Gastroesophageal sphincter (tissue), 4 donors: Measurements from ENCODE around the gene TRAPPC8. TPM values are rescaled to one million over a fixed set of nuclear protein-coding genes. Genes with fewer than 3 reads are reported as not detected.
"Not testable (repeated sequence)": the region's sequence is repeated elsewhere in the genome, so short reads cannot be mapped to it uniquely, and the experiment has no call there.

Experiments
- ATAC-seq: fragments of 150-250 bp; one replicate; pipeline ENCODE4 v1.9.1; 2016; ENCODE audit warnings: mild to moderate bottlenecking, moderate library complexity
- H3K27ac ChIP-seq, 4 donors: fragments of 200-600 bp; sonication (generic) in 3 of 4; 1 replicate in 3 of 4; 2 replicates in 1 of 4; pipeline ENCODE4 v1.5.1; 2016 to 2019
- H3K27me3 ChIP-seq: fragments of 200-600 bp; sonication (generic); one replicate; pipeline ENCODE4 v1.5.1; 2019
- H3K36me3 ChIP-seq, 2 donors: fragments of 200-600 bp; sonication (generic); one replicate each; pipeline ENCODE4 v1.5.1; 2019; ENCODE audit warnings: control low read depth in 1 of 2
- H3K4me1 ChIP-seq, 3 donors: fragments of 200-600 bp; sonication (generic); 1 replicate in 2 of 3; 2 replicates in 1 of 3; pipeline ENCODE4 v1.5.1; 2016 to 2019; ENCODE audit warnings: control low read depth in 2 of 3
- H3K4me3 ChIP-seq, 2 donors: fragments of 200-600 bp; sonication (generic); one replicate each; pipeline ENCODE4 v1.5.1; 2019; ENCODE audit warnings: mild to moderate bottlenecking in 1 of 2, moderate library complexity in 1 of 2
- H3K9me3 ChIP-seq, 3 donors: fragments of 200-600 bp; sonication (generic); one replicate each; pipeline ENCODE4 v1.5.1; 2017 to 2019; ENCODE audit warnings: control low read depth in 2 of 3
- EP300 ChIP-seq: sonication (generic); formaldehyde crosslinking; IDR thresholded peaks from one replicate; pipeline ENCODE4 v1.6.1; 2017; ENCODE audit warnings: antibody characterized with exemption, mild to moderate bottlenecking
- POLR2A ChIP-seq, 2 donors: fragments of 450-650 bp; IDR thresholded peaks; one replicate each; pipeline ENCODE4 v1.6.1; 2017; ENCODE audit warnings: antibody characterized with exemption in 2 of 2, mild to moderate bottlenecking in 2 of 2, moderate library complexity in 1 of 2
- POLR2AphosphoS5 ChIP-seq: sonication (generic); formaldehyde crosslinking; IDR thresholded peaks from one replicate; pipeline ENCODE4 v1.6.1; 2017; ENCODE audit warnings: antibody characterized with exemption
- WGBS, 2 donors: methylation state at CpG; one replicate each; pipeline ENCODE4 v1.1.5; 2018; ENCODE audit warnings: low coverage in 1 of 2; 5-methylcytosine and 5-hydroxymethylcytosine counted together
- total RNA-seq, 4 donors: library from RNA; depleted of rRNA; stranded (reverse); fragments of >200 nt; gene quantifications; one replicate each; pipeline ENCODE4 v1.1.0, GENCODE V29; 2016
- TF ChIP-seq, protein P1 (sequence below), 4 experiments: fragments of 200-600 bp in 2 of 4; fragments of 450-650 bp in 2 of 4; sonication (generic) in 1 of 4; IDR thresholded peaks; one replicate each; pipeline ENCODE4 v1.5.1; 2017 to 2019; ENCODE audit warnings: antibody characterized with exemption in 4 of 4, mild to moderate bottlenecking in 2 of 4, moderate library complexity in 2 of 4

Gene TRAPPC8
- total RNA-seq, 4 donors from 2014 or later, result 40.0 to 62.4 (median 42.5) TPM

GRCh38 chr18:31920277-31920676, 22.7 kb downstream of the TRAPPC8 start:
- peaks cover 0 to 62% of the 10 kb centered on the region in 2 donors for H3K36me3 ChIP-seq
- H3K27ac ChIP-seq, result no peak overlapping the region
- no peaks in the 10 kb centered on the region for H3K9me3 ChIP-seq
- no peaks in the 10 kb centered on the region for H3K4me1 ChIP-seq
- WGBS, 2 donors, result 90% methylated on average over 3 of the region's 3 CpGs; no CpG with 5 or more reads in 1 of the 2 donors
- H3K27me3 ChIP-seq, result no peaks in the 10 kb centered on the region
- TF ChIP-seq, protein P1, sequence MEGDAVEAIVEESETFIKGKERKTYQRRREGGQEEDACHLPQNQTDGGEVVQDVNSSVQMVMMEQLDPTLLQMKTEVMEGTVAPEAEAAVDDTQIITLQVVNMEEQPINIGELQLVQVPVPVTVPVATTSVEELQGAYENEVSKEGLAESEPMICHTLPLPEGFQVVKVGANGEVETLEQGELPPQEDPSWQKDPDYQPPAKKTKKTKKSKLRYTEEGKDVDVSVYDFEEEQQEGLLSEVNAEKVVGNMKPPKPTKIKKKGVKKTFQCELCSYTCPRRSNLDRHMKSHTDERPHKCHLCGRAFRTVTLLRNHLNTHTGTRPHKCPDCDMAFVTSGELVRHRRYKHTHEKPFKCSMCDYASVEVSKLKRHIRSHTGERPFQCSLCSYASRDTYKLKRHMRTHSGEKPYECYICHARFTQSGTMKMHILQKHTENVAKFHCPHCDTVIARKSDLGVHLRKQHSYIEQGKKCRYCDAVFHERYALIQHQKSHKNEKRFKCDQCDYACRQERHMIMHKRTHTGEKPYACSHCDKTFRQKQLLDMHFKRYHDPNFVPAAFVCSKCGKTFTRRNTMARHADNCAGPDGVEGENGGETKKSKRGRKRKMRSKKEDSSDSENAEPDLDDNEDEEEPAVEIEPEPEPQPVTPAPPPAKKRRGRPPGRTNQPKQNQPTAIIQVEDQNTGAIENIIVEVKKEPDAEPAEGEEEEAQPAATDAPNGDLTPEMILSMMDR (IDR thresholded peaks at IDR 0.05), result no peak
- no peak for TF ChIP-seq EP300
- no peak for ATAC-seq
- no peak overlapping the region for H3K4me3 ChIP-seq

DNA sequence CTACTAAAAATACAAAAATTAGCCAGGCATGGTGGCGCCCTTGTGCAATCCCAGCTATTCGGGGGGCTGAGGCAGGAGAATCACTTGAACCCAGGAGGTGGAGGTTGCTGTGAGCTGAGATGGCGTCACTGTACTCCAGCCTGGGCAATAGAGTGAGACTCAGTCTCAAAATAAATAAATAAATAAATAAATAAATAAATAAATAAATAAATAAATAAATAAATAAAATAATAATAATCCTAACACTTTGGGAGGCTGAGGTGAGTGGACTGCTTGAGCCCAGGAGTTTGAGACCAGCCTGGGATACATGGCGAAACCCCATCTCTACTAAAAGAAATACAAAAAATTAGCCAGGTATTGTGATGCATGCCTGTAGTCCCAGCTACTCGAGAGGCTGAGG, 23.6 kb downstream of the TRAPPC8 start:
- H3K36me3 ChIP-seq, result peaks cover 0 to 71% of the 10 kb centered on the region in 2 donors

GRCh38 chr18:31918733-31919132, 24.2 kb downstream of the TRAPPC8 start:
- TF ChIP-seq, protein P1 (IDR thresholded peaks at IDR 0.05), result no peak
- TF ChIP-seq EP300, result no peak
- no peak for TF ChIP-seq POLR2AphosphoS5
- TF ChIP-seq POLR2A (IDR thresholded peaks at IDR 0.05), result no peak
- no peaks in the 10 kb centered on the region for H3K27me3 ChIP-seq
- no peaks in the 10 kb centered on the region for H3K4me1 ChIP-seq
- peaks cover 0 to 71% of the 10 kb centered on the region in 2 donors for H3K36me3 ChIP-seq
- ATAC-seq, result no peak
- no peak overlapping the region for H3K27ac ChIP-seq
- no peak overlapping the region for H3K4me3 ChIP-seq
- WGBS, 2 donors, result 100% methylated on average over 1 of the region's 1 CpG
- no peaks in the 10 kb centered on the region for H3K9me3 ChIP-seq

More for the DNA sequence above, 23.6 kb downstream of the TRAPPC8 start:
- not testable (repeated sequence) for H3K27ac ChIP-seq, H3K4me3 ChIP-seq, H3K9me3 ChIP-seq, ATAC-seq, H3K27me3 ChIP-seq, H3K4me1 ChIP-seq
- 97% methylated on average over 5 of the region's 5 CpGs; no CpG with 5 or more reads in 1 of the 2 donors for WGBS, 2 donors

- no peaks in the 10 kb centered on the region for H3K9me3 ChIP-seq
- H3K4me1 ChIP-seq, result peaks cover 0 to 10% (median 5%) of the 10 kb centered on the region in 3 donors
- H3K36me3 ChIP-seq, result peaks cover 0 to 90% of the 10 kb centered on the region in 2 donors
- H3K27me3 ChIP-seq, result no peaks in the 10 kb centered on the region
- TF ChIP-seq POLR2AphosphoS5 (no peak), POLR2A (IDR thresholded peaks at IDR 0.05) (no peak)
- TF ChIP-seq, protein P1 (IDR thresholded peaks at IDR 0.05), result no peak
- ATAC-seq, result no peak
- H3K27ac ChIP-seq, result peak overlapping the region in 2 of 4 donors; percentile 9 to 28
- H3K4me3 ChIP-seq, result no peak overlapping the region
Measured at GRCh38 chr18:31901063-31901462, 41.9 kb downstream of the TRAPPC8 start.

DNA sequence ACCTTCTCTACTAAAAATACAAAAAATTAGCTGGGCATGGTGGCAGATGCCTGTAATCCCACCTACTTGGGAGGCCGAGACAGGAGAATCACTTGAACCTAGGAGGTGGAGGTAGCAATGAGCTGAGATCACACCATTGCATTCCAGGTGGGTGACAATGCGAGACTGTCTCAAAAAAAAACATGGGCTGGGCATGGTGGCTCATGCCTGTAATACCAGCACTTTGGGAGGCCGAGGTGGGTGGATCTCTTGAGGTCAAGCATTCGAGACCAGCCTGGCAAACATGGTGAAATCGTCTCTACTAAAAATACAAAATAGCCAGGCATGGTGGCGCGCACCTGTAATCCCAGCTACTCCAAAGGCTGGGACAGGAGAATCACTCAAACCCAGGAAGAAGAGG, 43.2 kb downstream of the TRAPPC8 start:
- not testable (repeated sequence) for H3K4me1 ChIP-seq, H3K9me3 ChIP-seq, H3K27me3 ChIP-seq, ATAC-seq, H3K27ac ChIP-seq, H3K4me3 ChIP-seq
- H3K36me3 ChIP-seq, result peaks cover 0 to 90% of the 10 kb centered on the region in 2 donors
- WGBS, 2 donors, result 86% methylated on average over 4 to 7 of the region's 7 CpGs

DNA sequence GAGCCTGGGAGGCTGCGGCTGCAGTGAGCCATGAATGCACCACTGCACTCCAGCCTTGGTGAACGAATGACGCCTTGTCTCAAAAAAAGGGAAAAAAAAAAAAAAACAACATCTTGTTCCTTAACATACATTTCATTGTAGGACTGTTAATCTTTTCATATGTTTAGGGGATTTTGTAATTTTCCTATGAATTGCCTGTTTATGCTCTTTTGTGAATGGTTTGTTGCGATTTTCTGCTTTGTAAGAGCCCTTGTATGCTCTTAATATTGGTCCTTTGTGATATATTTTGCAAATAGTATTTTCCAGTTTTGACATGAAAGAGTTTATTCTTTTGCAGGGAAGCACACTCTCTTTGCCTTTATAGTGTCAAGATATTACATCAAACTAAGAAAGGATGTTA, 50.0 kb downstream of the TRAPPC8 start:
- H3K4me3 ChIP-seq, result no peak overlapping the region
- no peaks in the 10 kb centered on the region for H3K4me1 ChIP-seq
- TF ChIP-seq EP300 (no peak), POLR2A (IDR thresholded peaks at IDR 0.05) (no peak), POLR2AphosphoS5 (no peak)
- TF ChIP-seq, protein P1 (IDR thresholded peaks at IDR 0.05), result no peak
- ATAC-seq, result no peak
- WGBS, 2 donors, result 67 to 85% methylated on average over 4 of the region's 4 CpGs
- H3K9me3 ChIP-seq, result no peaks in the 10 kb centered on the region
- H3K36me3 ChIP-seq, result peaks cover 2 to 83% of the 10 kb centered on the region in 2 donors
- no peaks in the 10 kb centered on the region for H3K27me3 ChIP-seq
- no peak overlapping the region for H3K27ac ChIP-seq
